ENCODE data around the gene BRCA1.

BRCA1 gene

DNA sequence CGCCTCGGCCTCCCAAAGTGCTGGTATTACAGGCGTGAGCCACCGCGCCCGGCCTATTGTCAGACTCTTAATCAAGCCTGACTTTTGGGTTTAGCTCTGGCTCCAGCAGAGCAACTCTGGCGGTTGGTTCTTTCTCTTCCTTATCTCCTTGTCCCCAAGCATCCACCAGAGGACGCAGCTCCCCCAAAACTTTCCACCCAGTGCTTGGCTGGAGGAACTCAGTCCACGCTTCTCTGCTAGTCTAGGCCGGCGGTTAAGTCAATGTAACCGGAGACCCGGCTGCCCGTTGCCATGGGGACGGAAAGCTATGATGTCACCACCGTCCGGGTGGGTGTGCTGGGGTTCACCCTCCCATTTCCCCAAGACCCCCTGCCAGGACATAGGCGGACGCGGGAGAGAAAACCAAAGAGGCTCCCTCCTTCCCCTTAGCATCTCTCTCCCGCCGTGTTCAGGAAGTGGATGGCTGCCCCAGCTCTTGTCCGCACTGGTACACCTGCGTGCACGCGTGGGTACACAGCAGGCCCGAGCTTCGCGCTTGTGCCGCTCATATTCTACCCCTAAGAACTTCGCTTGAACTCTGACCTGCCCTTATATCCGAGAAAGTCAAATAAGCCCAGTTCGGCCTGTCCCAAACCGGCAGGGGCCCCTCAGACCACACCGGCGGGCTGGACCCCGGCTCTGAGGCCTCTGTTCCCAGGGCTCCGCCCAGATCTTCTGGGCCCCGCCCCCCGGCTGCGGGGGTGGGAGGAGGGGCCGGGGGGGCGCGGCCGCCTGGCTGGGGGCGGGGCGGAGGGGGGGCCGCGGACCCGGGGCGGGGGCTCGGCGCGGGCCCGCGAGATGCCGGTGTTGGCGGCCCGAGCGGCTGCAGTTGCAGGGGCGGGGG, 100.5 kb downstream of the BRCA1 start, which contains the start of gene RND2:
RND2 (plus strand) TSS at position 825 of the 883 bp plus-strand sequence. CDS start 117 bp downstream, outside the sequence.
- DNase-seq = peak; percentile 96

DNA sequence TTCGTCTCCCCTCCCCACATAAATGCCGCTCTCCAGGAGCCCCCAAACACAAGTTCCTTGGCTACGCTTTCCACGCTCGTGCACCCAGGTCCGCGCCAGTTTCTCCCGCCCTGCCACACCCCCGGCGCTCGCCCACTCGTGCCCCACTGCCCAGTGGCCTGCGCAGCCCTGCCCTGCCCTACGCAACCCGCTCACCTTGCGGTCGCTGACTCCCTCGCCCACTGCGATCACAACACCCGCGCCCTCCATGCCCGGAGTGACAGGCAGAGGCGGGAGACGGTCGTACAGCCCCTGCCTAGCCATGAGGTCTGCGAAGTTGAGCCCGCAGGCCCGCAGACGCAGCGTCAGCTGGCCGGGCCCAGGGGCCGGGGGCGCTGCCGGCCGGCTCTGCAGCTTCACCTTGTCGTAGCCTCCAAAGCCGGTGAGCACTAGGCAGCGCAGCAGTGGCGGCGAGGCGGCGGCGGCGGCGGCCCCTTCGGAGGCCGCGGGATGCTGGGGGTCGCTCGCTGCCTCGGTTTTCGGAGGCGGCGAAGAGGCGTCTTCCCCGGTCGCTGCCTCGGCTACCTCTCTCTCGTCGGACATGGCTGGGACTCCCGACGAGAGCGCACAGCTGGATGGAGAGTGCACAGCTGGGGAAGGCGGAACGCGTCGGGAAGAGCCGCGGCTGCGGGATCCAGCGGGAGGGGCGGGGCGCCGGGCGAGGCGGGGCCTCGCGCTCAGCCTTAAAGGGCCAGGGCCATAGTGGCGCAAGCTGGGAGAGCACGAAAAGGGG, 103.2 kb downstream of the BRCA1 start, which contains the start of gene VAT1:
VAT1 (minus strand) TSS at position 645 of the 772 bp plus-strand sequence; CDS start at position 582, 63 bp downstream.
- peak; percentile 72 for DNase-seq

- DNase-seq = peak; percentile 69
These were observed 104.1 kb downstream of the BRCA1 start for GRCh38 chr17:43020789-43021740.

GRCh38 chr17:43020030-43020621, 105.0 kb downstream of the BRCA1 start:
- no peak for DNase-seq

GRCh38 chr17:43019418-43019817, 105.7 kb downstream of the BRCA1 start:
- no peak for DNase-seq

DNA sequence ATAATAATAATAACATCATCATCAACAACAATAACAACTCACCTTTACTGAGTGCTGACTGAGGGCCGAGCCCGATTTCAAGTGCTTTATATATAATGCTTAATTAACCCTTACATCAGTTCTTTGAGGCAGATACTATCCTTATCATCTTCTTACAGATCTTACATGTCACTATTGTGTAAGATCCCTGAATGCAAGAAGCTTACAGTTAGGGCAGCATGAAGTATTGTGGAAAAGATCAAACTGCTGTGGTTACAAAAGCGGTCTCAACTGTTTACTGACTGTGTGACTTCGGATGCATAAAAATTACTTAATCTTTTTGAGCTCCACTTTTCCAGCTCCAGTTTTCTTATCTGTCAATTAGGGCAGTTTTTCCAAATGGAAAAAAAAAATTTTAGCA, 106.2 kb downstream of the BRCA1 start:
- no peak for DNase-seq

DNA sequence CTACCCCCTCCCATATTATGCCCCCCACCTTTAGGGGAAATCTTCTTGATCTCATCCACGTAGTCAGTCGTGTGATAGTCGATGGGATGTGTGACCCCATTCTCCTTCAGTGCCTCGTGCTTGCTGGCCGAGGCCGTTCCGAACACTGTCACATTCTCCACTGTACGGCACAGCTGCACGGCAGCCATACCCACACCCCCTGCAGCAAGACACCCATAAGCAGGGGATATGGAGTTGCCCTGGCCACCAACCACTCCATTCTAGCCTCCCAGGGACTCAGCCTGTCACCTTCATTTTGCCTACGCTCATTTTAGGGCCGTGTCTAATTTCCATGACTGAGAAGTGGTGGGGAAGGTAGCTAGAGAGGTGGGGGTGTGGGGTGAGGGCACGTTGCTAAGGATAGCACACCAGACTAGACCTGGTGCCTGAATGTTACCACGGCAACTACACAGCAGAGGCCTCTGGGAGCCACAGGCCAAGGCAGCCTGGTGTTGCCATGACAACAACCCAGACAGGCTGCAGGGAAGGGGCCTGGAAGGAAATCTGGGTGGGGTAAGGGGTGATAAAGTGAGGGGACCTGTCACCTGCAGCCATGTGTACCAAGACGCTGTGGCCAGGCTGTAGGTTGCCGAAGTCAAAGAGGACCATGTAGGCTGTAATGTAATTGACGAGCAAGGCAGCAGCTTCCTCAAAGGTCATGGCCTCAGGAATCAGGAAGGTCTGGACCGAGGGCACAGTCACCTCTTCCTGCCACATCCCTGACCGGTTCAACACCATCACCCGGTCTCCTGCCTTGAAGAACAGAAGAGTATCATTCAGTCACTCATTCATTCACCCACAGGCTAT, 106.9 kb downstream of the BRCA1 start:
- no peak for DNase-seq

- DNase-seq = no peak
These were observed 108.9 kb downstream of the BRCA1 start for GRCh38 chr17:43016216-43016615.

- DNase-seq = no peak
These were observed 109.6 kb downstream of the BRCA1 start for GRCh38 chr17:43015579-43015978.

- DNase-seq = no peak
These were observed 110.3 kb downstream of the BRCA1 start for GRCh38 chr17:43014649-43015542.

DNA sequence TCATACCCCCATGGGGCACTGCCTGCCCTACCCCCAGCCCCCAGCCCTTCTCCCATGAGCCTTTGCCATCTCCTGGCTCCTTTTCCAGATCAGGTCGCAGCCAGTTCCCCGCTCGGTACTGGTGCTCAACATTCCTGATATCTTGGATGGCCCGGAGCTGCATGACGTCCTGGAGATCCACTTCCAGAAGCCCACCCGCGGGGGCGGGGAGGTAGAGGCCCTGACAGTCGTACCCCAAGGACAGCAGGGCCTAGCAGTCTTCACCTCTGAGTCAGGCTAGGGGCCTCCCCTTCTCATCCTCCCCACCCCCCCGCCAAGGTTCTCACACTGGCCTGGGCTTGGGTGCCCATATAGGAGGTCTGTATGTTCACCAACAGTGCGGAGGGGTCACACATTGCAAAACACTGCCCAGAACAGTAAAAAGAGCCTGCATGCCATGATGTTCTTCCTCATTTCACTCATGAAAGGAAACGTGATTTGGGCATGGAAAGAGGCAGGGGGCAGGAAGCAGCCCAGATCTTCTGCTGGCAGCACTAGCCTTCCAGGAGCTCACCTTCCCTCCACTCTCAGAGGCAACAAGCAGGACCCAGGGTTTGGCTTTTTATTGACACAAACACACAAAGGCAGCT, 111.0 kb downstream of the BRCA1 start:
- no peak for DNase-seq

GRCh38 chr17:43013296-43013695, 111.9 kb downstream of the BRCA1 start:
- DNase-seq = no peak

GRCh38 chr17:43011728-43012472, 113.3 kb downstream of the BRCA1 start:
- no peak for DNase-seq

GRCh38 chr17:43010667-43011308, 114.4 kb downstream of the BRCA1 start:
- no peak for DNase-seq

DNA sequence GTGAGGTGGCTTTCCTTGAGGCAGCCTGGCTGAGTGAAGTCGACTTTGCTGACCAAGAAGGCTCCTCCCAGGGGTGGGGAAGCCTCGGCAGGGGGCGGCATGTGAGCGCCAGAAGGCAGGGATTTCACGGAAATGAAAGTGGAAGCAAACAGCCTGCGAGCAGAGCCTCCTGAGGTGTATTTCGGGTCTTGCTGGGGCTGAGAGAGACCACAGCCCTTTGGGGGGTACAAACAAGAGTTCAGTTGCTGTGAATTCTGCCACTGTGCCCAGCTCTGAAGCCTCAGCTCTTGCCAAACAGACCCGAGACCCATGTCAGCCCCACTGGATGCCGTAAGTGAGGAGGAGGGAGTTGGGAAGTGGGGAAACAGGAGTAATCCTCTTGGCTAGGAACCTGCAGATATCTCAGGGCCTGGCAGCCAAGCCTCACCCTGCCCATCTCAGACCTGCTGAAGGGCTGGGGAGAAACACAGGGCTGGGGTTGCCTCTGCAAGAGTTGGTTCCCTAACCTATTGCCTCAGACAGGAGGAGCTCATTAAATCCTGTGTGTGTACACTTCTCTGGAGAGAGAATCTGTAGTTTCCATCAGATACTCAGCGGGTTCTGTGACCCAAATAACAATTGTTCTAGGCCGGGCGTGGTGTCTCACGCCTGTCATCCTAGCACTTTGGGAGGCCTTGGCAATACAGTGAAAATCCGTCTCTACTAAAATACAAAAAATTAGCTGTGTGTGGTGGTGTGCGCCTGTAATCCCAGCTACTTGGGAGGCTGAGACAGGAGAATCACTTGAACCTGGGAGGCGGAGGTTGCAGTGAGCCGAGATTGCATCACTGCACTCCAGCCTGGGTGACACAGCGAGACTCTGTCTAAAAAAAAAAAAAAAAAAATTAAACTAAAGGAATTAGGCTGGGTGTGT, 118.3 kb downstream of the BRCA1 start, which contains the start of gene IFI35:
IFI35 (plus strand) TSS at position 146 of the 913 bp plus-strand sequence; CDS start at position 310, 164 bp downstream.
- peak; percentile 60 for DNase-seq

GRCh38 chr17:43003542-43004172, 121.5 kb downstream of the BRCA1 start:
- no peak for DNase-seq
